K562 (cell line): ENCODE results near the gene ARV1. TPM values are rescaled to one million over a fixed set of nuclear protein-coding genes. Genes with fewer than 3 reads are reported as not detected.

Experiments
- ATAC-seq: fragments of 200-7000 bp; cut with Tn5 transposase; 3 replicates; pipeline ENCODE4 v1.9.1; 2020; ENCODE audit warnings: moderate library complexity
- BruUV-seq: library from RNA; stranded (reverse); fragments of 400-500 nt; replicated peaks from 2 replicates; lab custom pipeline; 2021; lab: Mats Ljungman, UMichigan
- CTCF ChIA-PET: fragments of 300-600 bp; formaldehyde crosslinking; extraction: SDS; loops from one replicate; lab custom pipeline; 2021; ENCODE audit warnings: low intra/inter-chr PET ratio; lab: Yijun Ruan, JAX
- POLR2A ChIA-PET: fragments of 300-600, 350-650 bp; sonication (Branson Sonifier 250); formaldehyde crosslinking; extraction: SDS; loops from one replicate; lab custom pipeline; 2021; ENCODE audit warnings: antibody characterized with exemption, inconsistent platforms; lab: Yijun Ruan, JAX
- DNase-seq, 4 experiments: peaks; one replicate each; pipeline versions ENCODE4 v3.0.0 to v3.0.0-alpha.2; 2011 to 2018; ENCODE audit warnings: low spot score in 3 of 4, mixed read lengths in 3 of 4; ENCODE audit errors: extremely low read depth in 1 of 4
- FAIRE-seq: peaks from 2 replicates; lab custom pipeline; 2011; peaks lifted over from hg19 to GRCh38; lab: Jason Lieb, UNC
- H2AFZ ChIP-seq: 2 replicates; pipeline ENCODE4 v1.6.0; 2011; ENCODE audit warnings: low read depth, low read length, control low read depth, inconsistent platforms
- H3K27ac ChIP-seq: fragments of 200-600 bp; 3 replicates; pipeline ENCODE4 v1.8.0; 2011; ENCODE audit warnings: low read depth, mild to moderate bottlenecking, control low read depth, inconsistent platforms, low read length, moderate library complexity, mixed read lengths; ENCODE audit errors: extremely low read depth
- H3K27me3 ChIP-seq, 2 experiments: fragments of 300-600 bp in 1 of 2; 2 replicates in 1 of 2; 3 replicates in 1 of 2; pipeline versions ENCODE4 v1.6.0 to v1.8.0; 2011; ENCODE audit warnings: inconsistent platforms in 2 of 2, low read length in 2 of 2, mild to moderate bottlenecking in 1 of 2, mixed read lengths in 1 of 2, moderate library complexity in 1 of 2; ENCODE audit not compliant: control insufficient read depth in 2 of 2, insufficient read depth in 2 of 2
- H3K36me3 ChIP-seq: fragments of 300-600 bp; 3 replicates; pipeline ENCODE4 v1.8.0; 2011; ENCODE audit warnings: mild to moderate bottlenecking, low read length, inconsistent platforms; ENCODE audit not compliant: control insufficient read depth, insufficient read depth
- H3K4me1 ChIP-seq, 2 experiments: fragments of 200-600 bp in 1 of 2; replicated peaks in 1 of 2; 2 replicates in 1 of 2; 3 replicates in 1 of 2; pipeline versions ENCODE4 v1.5.1 to v1.8.0; 2011; ENCODE audit warnings: inconsistent platforms in 2 of 2, low read length in 2 of 2, mild to moderate bottlenecking in 1 of 2, mixed read lengths in 1 of 2, moderate library complexity in 1 of 2; ENCODE audit not compliant: control insufficient read depth in 2 of 2, insufficient read depth in 2 of 2
- H3K4me2 ChIP-seq: 2 replicates; pipeline ENCODE4 v1.6.1; 2011; ENCODE audit warnings: low read length, control low read depth, inconsistent platforms, mixed read lengths; ENCODE audit not compliant: insufficient read depth
- H3K4me3 ChIP-seq: fragments of 200-600 bp; sonication (generic), shearing (Covaris generic); 2 replicates; pipeline ENCODE4 v1.5.1; 2016; ENCODE audit warnings: control low read depth, inconsistent platforms
- H3K79me2 ChIP-seq: fragments of 200-600 bp; 3 replicates; pipeline ENCODE4 v1.8.0; 2011; ENCODE audit warnings: low read length, inconsistent platforms; ENCODE audit not compliant: control insufficient read depth, insufficient read depth
- H3K9ac ChIP-seq, 2 experiments: 2 replicates each; pipeline versions ENCODE4 v1.6.0 to v1.6.1; 2011; ENCODE audit warnings: low read depth in 2 of 2, low read length in 2 of 2, control low read depth in 1 of 2, inconsistent platforms in 1 of 2, mild to moderate bottlenecking in 1 of 2, mixed read lengths in 1 of 2; ENCODE audit not compliant: insufficient read depth in 1 of 2
- H3K9me1 ChIP-seq: one replicate; pipeline ENCODE4 v1.6.0; 2011; ENCODE audit warnings: inconsistent platforms, mild to moderate bottlenecking, low read length, moderate library complexity; ENCODE audit not compliant: control insufficient read depth, insufficient read depth
- H3K9me3 ChIP-seq: replicated peaks from 2 replicates; pipeline ENCODE4 v1.5.1; 2011; ENCODE audit warnings: low read depth, low read length, inconsistent platforms; ENCODE audit not compliant: control insufficient read depth, insufficient read depth
- H4K20me1 ChIP-seq: replicated peaks from 2 replicates; pipeline ENCODE4 v1.6.1; 2011; ENCODE audit warnings: low read length, inconsistent platforms, mixed read lengths; ENCODE audit not compliant: control insufficient read depth, insufficient read depth
- ATF7 ChIP-seq: fragments of 450-650 bp; IDR thresholded peaks from 2 replicates; pipeline ENCODE4 v1.7.1; 2014; ENCODE audit warnings: mild to moderate bottlenecking, moderate library complexity
- BACH1 ChIP-seq: fragments of 200-800 bp; sonication (Bioruptor generic); IDR thresholded peaks from 2 replicates; pipeline ENCODE4 v1.6.1; 2016; ENCODE audit warnings: missing genetic modification characterization, missing compliant biosample characterization
- BRF2 ChIP-seq: IDR thresholded peaks from 3 replicates; pipeline ENCODE4 v1.6.1; 2011; ENCODE audit warnings: borderline replicate concordance, mild to moderate bottlenecking; ENCODE audit not compliant: insufficient read length, insufficient read depth
- ELF1 ChIP-seq: fragments of 200-800 bp; sonication (Bioruptor generic); IDR thresholded peaks from 2 replicates; pipeline ENCODE4 v1.6.1; 2016; ENCODE audit warnings: missing genetic modification characterization, missing compliant biosample characterization
- ILK ChIP-seq: fragments of 450-650 bp; IDR thresholded peaks from 2 replicates; pipeline ENCODE4 v1.6.1; 2016; ENCODE audit warnings: missing genetic modification characterization, low read depth, mild to moderate bottlenecking, missing compliant biosample characterization, moderate library complexity, borderline replicate concordance
- NCOA6 ChIP-seq: fragments of 450-650 bp; IDR thresholded peaks from 2 replicates; pipeline ENCODE4 v1.6.1; 2017; ENCODE audit warnings: mild to moderate bottlenecking
- POLR3A ChIP-seq: IDR thresholded peaks from 2 replicates; pipeline ENCODE4 v1.6.1; 2011; ENCODE audit warnings: borderline replicate concordance, mild to moderate bottlenecking, moderate library complexity; ENCODE audit not compliant: insufficient read length, insufficient read depth; ENCODE audit errors: extremely low read depth
- PURB ChIP-seq: sonication (generic); formaldehyde crosslinking; IDR thresholded peaks from 2 replicates; pipeline ENCODE4 v1.9.0; 2021; ENCODE audit warnings: low read depth, mild to moderate bottlenecking, missing genetic modification reagents
- SIX5 ChIP-seq, 2 experiments: IDR thresholded peaks; 2 replicates each; pipeline ENCODE4 v1.6.1; 2011; ENCODE audit warnings: low read length in 2 of 2, borderline replicate concordance in 1 of 2, low read depth in 1 of 2, mild to moderate bottlenecking in 1 of 2, moderate library complexity in 1 of 2; ENCODE audit not compliant: insufficient read depth in 1 of 2
- TSC22D4 ChIP-seq: fragments of 450-650 bp; IDR thresholded peaks from 2 replicates; pipeline ENCODE4 v1.6.1; 2016; ENCODE audit warnings: missing genetic modification characterization, missing biosample characterization, control low read depth
- ZFP30 ChIP-seq: fragments of 250-450 bp; sonication (Bioruptor Pico); IDR thresholded peaks from 2 replicates; pipeline ENCODE4 v1.8.0; 2022; ENCODE audit warnings: moderate library complexity, mild to moderate bottlenecking, inconsistent platforms, borderline replicate concordance
- ZNF121 ChIP-seq: sonication (generic); formaldehyde crosslinking; conservative IDR thresholded peaks from 2 replicates; pipeline ENCODE4 v1.8.0; 2022; ENCODE audit warnings: missing genetic modification reagents
- ZNF175 ChIP-seq: fragments of 200-800 bp; sonication (Bioruptor generic); IDR thresholded peaks from 2 replicates; pipeline ENCODE4 v1.6.1; 2016; ENCODE audit warnings: low read depth, mild to moderate bottlenecking, missing genetic modification characterization, missing compliant biosample characterization
- WGBS: fragments of 100-300 bp; shearing (Covaris generic); methylation state at CpG from one replicate; pipeline ENCODE4 v1.1.6; 2016; ENCODE audit warnings: low coverage, mixed read lengths; ENCODE audit not compliant: insufficient coverage; ENCODE audit errors: missing lambda C conversion rate; 5-methylcytosine and 5-hydroxymethylcytosine counted together
- in situ Hi-C: fragments of 300-500 bp; cut with MboI; formaldehyde crosslinking; loops from 4 replicates; pipeline ENCODE4 v1.15.0; 2018; ENCODE audit warnings: inconsistent platforms, mixed read lengths
- intact Hi-C: fragments of 100-400 bp; cut with micrococcal nuclease; formaldehyde crosslinking; loops from 2 replicates; pipeline ENCODE4 v1.14.2; 2022
- polyA plus RNA-seq, 8 experiments: library from polyadenylated mRNA; depleted of rRNA in 4 of 8; stranded (reverse) in 5 of 8; unstranded in 3 of 8; fragments of >200 nt; fragmentation: Nextera tagmentation in 2 of 8; fragmentation: Illumina TruSeq in 1 of 8; extraction: Ambion mirVana in 2 of 8; extraction: Trizol in 1 of 8; gene quantifications; 2 replicates each; pipeline versions ENCODE4 v1.2.1 to v1.2.3, GENCODE V29; 2011 to 2014; ENCODE audit warnings: inconsistent platforms in 1 of 8, missing spikeins in 1 of 8
- total RNA-seq, 7 experiments: library from RNA; depleted of rRNA in 6 of 7; stranded (reverse); fragments of >200 nt in 6 of 7; fragmentation: Illumina TruSeq in 2 of 7; extraction: Trizol in 2 of 7; gene quantifications; 2 replicates each; pipeline versions ENCODE4 v1.2.1 to v1.2.3, GENCODE V29; 2011 to 2021; ENCODE audit warnings: low replicate concordance in 1 of 7

Gene ARV1
- total and polyA plus RNA-seq, 9 of the 15 experiments (the other 6 are each of a cell fraction or from before 2014, with no cell fraction given) = 54.8 to 139 (median 74.0) TPM

- Histone ChIP-seq H3K79me2 (peaks cover 57% of the 10 kb centered on the region), H3K9me1 (no peaks in the 10 kb centered on the region), H3K9ac (no peak overlapping the region), H3K27me3 (no peaks in the 10 kb centered on the region), H3K4me1 (peaks cover 9 to 38% of the 10 kb centered on the region in 2 experiments), H3K9me3 (no peaks in the 10 kb centered on the region), H3K27ac (no peak overlapping the region), H3K36me3 (peaks cover 73% of the 10 kb centered on the region), H2AFZ (no peak overlapping the region), H3K4me3 (no peak overlapping the region), H3K4me2 (no peak overlapping the region), H4K20me1 (no peaks in the 10 kb centered on the region; the same call in 1 of the 2 replicates)
- TF ChIP-seq ZFP30 (CRISPR knock-in tag) (no peak), POLR3A (no peak), ELF1 (tag) (no peak), TSC22D4 (tag) (no peak), ZNF175 (no peak), BRF2 (no peak), BACH1 (tag) (no peak), ZNF121 (CRISPR knock-in tag) (no peak), PURB (no peak), NCOA6 (no peak), ATF7 (no peak), ILK (tag) (no peak), SIX5 (IDR thresholded peaks at IDR 0.05; ENCODE audit: borderline replicate concordance in 1 of 2, insufficient read depth in 1 of 2, low read depth in 1 of 2, low read length in 2 of 2) (no peak)
- in situ Hi-C loops (no loop called here), intact Hi-C loops (loop anchor here (10.0 kb wide), 1 partner anchor 347 kb away; the partner anchor contains the start of genes EXOC8 and SPRTN)
- FAIRE-seq = no peak
- ChIA-PET POLR2A (interaction anchor here (0.7 kb wide), 1 partner anchor 592 kb away, joined by 3 read pairs; no protein-coding TSS in a partner anchor), CTCF (no interaction called here)
- no peak for ATAC-seq
- no TSS peak for BruUV-seq
- 80% methylated on average over 3 of the region's 3 CpGs for WGBS
- no peak for DNase-seq
These were observed 8.6 kb downstream of the ARV1 start for GRCh38 chr1:230987448-230987847.
